ENCODE measurements around the gene IRAK1.
"Not testable (repeated sequence)": the region's sequence is repeated elsewhere in the genome, so short reads cannot be mapped to it uniquely, and the experiment has no call there.

DNA sequence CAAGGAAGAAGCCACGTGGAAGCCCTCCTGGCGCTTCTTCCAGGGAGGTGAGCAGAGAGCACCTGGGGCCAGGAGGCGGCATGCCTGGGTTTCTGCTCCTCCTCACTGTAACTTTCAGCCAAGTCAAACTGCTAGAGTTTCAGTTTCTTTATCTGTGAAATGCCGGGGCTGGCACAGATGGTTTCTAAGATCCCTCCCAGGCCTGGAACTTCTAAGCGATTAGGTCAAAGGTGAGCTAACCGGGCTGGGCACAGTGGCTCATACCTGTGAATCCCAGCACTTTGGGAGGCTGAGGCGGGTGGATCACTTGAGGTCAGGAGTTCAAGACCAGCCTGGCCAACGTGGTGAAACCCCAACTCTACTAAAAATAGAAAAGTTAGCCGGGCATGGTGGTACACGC lies 39.3 kb downstream of the IRAK1 start:
- not testable (repeated sequence) for TF ChIP-seq CTCF, POLR2A (IDR thresholded peaks at IDR 0.05)
